PC-3 (cell line): ENCODE results near the gene RNF149. TPM values are rescaled to one million over a fixed set of nuclear protein-coding genes. Genes with fewer than 3 reads are reported as not detected.

ENCODE experiments used
- ATAC-seq: fragments of 200-7000 bp; cut with Tn5 transposase; 2 replicates; pipeline ENCODE4 v1.9.1; 2020; ENCODE audit warnings: mild to moderate bottlenecking, moderate library complexity
- BruUV-seq: library from RNA; stranded (reverse); fragments of 400-500 nt; replicated peaks from 2 replicates; lab custom pipeline; 2021; lab: Mats Ljungman, UMichigan
- CTCF ChIA-PET: fragments of 300-600 bp; sonication (Branson Sonifier 250); formaldehyde crosslinking; loops from one replicate; lab custom pipeline; 2022; ENCODE audit warnings: antibody characterized with exemption; lab: Charles Lee
- POLR2A ChIA-PET: fragments of 300-600 bp; sonication (Branson Sonifier 250); formaldehyde crosslinking; loops from one replicate; lab custom pipeline; 2022; ENCODE audit warnings: antibody characterized with exemption; ENCODE audit not compliant: unreplicated experiment; lab: Charles Lee
- DNase-seq: peaks from one replicate; pipeline ENCODE4 v3.0.0-alpha.2; 2015
- H2AFZ ChIP-seq: fragments of 300-600 bp; sonication (generic); 2 replicates; pipeline ENCODE4 v1.6.0; 2016; ENCODE audit warnings: antibody characterized with exemption, low read length
- H3F3A ChIP-seq: fragments of 300-600 bp; sonication (generic); one replicate; pipeline ENCODE4 v1.6.0; 2017; ENCODE audit warnings: antibody characterized with exemption, low read length, control low read depth, mild to moderate bottlenecking; ENCODE audit not compliant: unreplicated experiment
- H3K27ac ChIP-seq: fragments of 300-600 bp; sonication (generic); 2 replicates; pipeline ENCODE4 v1.5.1; 2016; ENCODE audit warnings: mild to moderate bottlenecking, low read length
- H3K27me3 ChIP-seq: fragments of 300-600 bp; sonication (generic); 2 replicates; pipeline ENCODE4 v1.6.1; 2016; ENCODE audit warnings: low read length, mixed read lengths
- H3K36me3 ChIP-seq: fragments of 300-600 bp; sonication (generic); 2 replicates; pipeline ENCODE4 v1.6.1; 2016; ENCODE audit warnings: low read depth, mixed run types, low read length, mixed read lengths
- H3K4me1 ChIP-seq: fragments of 300-600 bp; sonication (generic); 2 replicates; pipeline ENCODE4 v1.5.1; 2016; ENCODE audit warnings: low read length; ENCODE audit not compliant: insufficient read depth
- H3K4me2 ChIP-seq: fragments of 300-600 bp; sonication (generic); 2 replicates; pipeline ENCODE4 v1.6.0; 2016; ENCODE audit warnings: low read length
- H3K4me3 ChIP-seq: fragments of 300-600 bp; sonication (generic); 2 replicates; pipeline ENCODE4 v1.5.1; 2016; ENCODE audit warnings: mild to moderate bottlenecking, low read length, mixed read lengths
- H3K79me2 ChIP-seq: fragments of 300-600 bp; sonication (generic); 2 replicates; pipeline ENCODE4 v1.6.1; 2017; ENCODE audit warnings: low read length, mixed read lengths
- H3K9ac ChIP-seq: fragments of 300-600 bp; sonication (generic); 2 replicates; pipeline ENCODE4 v1.6.0; 2016; ENCODE audit warnings: mild to moderate bottlenecking, low read length
- H3K9me2 ChIP-seq: fragments of 300-600 bp; sonication (generic); replicated peaks from 2 replicates; pipeline ENCODE4 v1.6.1; 2016; ENCODE audit warnings: mixed run types, low read length, mixed read lengths
- H3K9me3 ChIP-seq: fragments of 300-600 bp; sonication (generic); 2 replicates; pipeline ENCODE4 v1.6.1; 2016; ENCODE audit warnings: low read length, mixed read lengths
- H4K20me1 ChIP-seq: fragments of 300-600 bp; sonication (generic); 2 replicates; pipeline ENCODE4 v1.6.1; 2016; ENCODE audit warnings: low read length, mixed read lengths
- EZH2 ChIP-seq: fragments of 300-600 bp; sonication (generic); IDR thresholded peaks from one replicate; pipeline ENCODE4 v1.6.1; 2017; ENCODE audit warnings: antibody characterized with exemption, mild to moderate bottlenecking, low read length; ENCODE audit not compliant: unreplicated experiment
- EZH2phosphoT487 ChIP-seq: fragments of 300-600 bp; sonication (generic); IDR thresholded peaks from 2 replicates; pipeline ENCODE4 v1.6.1; 2018; ENCODE audit warnings: mild to moderate bottlenecking, antibody characterized with exemption, low read length, borderline replicate concordance
- intact Hi-C: fragments of 100-400 bp; cut with micrococcal nuclease; formaldehyde crosslinking; loops from 2 replicates; pipeline ENCODE4 v1.9.0; 2023
- total RNA-seq: library from RNA; depleted of rRNA; stranded (reverse); fragments of >200 nt; gene quantifications from 2 replicates; pipeline ENCODE4 v1.2.3, GENCODE V29; 2014
- TF ChIP-seq, protein P1 (sequence below): fragments of 300-600 bp; sonication (generic); conservative IDR thresholded peaks from 2 replicates; pipeline ENCODE4 v1.5.1; 2017; ENCODE audit warnings: antibody characterized with exemption, low read depth, mild to moderate bottlenecking, low read length

The RNF149 gene
- total RNA-seq, 1 experiment from 2014 or later, result 47.3 TPM

DNA sequence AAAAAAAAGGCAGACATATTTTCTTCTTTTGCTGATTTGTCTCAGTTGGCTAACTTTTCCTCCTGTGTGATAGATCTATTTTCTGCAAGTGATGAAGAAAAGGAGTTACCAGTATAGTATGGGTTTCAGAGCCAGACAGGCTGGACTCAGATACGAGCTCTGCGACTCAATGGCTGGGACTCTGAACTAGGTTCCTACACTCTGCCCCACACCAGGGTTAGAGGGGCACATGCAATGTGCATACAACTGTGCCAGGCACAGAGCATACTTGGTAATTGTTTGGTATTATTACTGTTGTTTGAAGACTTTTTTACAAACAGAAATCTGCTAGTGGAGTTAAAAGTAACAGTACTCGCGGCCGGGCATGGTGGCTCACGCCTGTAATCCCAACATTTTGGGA lies 21.8 kb downstream of the RNF149 start:
- ATAC-seq, result no peak

DNA sequence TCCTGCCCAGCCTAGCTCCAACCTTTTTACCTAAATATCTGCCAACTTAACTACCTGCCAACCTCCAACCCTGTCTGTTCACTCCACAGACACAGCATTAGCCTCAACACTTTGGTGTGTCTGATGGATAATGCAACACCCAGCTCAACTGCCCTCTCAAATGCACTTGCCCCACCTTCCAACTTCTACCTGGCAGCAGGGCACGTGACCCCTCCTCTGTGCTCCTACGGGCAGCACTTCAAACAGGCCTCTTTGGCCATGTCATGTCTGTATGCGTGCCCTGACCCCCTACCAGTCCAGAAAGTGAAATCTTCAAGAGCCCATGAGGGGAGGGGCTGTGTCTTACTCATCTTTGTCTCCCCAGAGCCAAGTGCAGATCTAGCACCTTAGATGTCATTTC lies 25.5 kb downstream of the RNF149 start:
- no peaks in the 10 kb centered on the region for H3K9me3 ChIP-seq
- ATAC-seq (no peak), DNase-seq (no peak)
- peaks cover 65% of the 10 kb centered on the region for H3K36me3 ChIP-seq
- no peaks in the 10 kb centered on the region for H3K79me2 ChIP-seq
- H4K20me1 ChIP-seq, result no peaks in the 10 kb centered on the region
- no TSS peak for BruUV-seq
- no peak overlapping the region for H3K4me2 ChIP-seq
- ChIA-PET CTCF (no interaction called here), POLR2A (no interaction called here)
- no peak overlapping the region for H2AFZ ChIP-seq
- intact Hi-C loops, result no loop called here
- H3K9me2 ChIP-seq, result no peaks in the 10 kb centered on the region
- no peaks in the 10 kb centered on the region for H3K27me3 ChIP-seq
- no peak overlapping the region for H3K4me3 ChIP-seq
- H3K27ac ChIP-seq, result no peak overlapping the region
- H3K4me1 ChIP-seq, result no peaks in the 10 kb centered on the region
- H3K9ac ChIP-seq, result no peak overlapping the region
- H3F3A ChIP-seq, result no peaks in the 10 kb centered on the region
- TF ChIP-seq EZH2 (no peak), EZH2phosphoT487 (no peak)
- TF ChIP-seq, protein P1, sequence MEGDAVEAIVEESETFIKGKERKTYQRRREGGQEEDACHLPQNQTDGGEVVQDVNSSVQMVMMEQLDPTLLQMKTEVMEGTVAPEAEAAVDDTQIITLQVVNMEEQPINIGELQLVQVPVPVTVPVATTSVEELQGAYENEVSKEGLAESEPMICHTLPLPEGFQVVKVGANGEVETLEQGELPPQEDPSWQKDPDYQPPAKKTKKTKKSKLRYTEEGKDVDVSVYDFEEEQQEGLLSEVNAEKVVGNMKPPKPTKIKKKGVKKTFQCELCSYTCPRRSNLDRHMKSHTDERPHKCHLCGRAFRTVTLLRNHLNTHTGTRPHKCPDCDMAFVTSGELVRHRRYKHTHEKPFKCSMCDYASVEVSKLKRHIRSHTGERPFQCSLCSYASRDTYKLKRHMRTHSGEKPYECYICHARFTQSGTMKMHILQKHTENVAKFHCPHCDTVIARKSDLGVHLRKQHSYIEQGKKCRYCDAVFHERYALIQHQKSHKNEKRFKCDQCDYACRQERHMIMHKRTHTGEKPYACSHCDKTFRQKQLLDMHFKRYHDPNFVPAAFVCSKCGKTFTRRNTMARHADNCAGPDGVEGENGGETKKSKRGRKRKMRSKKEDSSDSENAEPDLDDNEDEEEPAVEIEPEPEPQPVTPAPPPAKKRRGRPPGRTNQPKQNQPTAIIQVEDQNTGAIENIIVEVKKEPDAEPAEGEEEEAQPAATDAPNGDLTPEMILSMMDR, result no peak

More for the DNA sequence above, 21.8 kb downstream of the RNF149 start:
- H3K9ac ChIP-seq, result no peak overlapping the region
- H3K27ac ChIP-seq, result no peak overlapping the region
- H3K4me3 ChIP-seq, result no peak overlapping the region
- peaks cover 59% of the 10 kb centered on the region for H3K36me3 ChIP-seq
- no peaks in the 10 kb centered on the region for H3K9me3 ChIP-seq
- intact Hi-C loops, result no loop called here
- TF ChIP-seq EZH2, result no peak
- TF ChIP-seq EZH2phosphoT487, result no peak
- TF ChIP-seq, protein P1, result no peak
- H3F3A ChIP-seq, result no peaks in the 10 kb centered on the region
- DNase-seq, result no peak
- ChIA-PET POLR2A (no interaction called here), CTCF (no interaction called here)
- peaks cover 3% of the 10 kb centered on the region; the same call in 1 of the 2 replicates for H4K20me1 ChIP-seq
- BruUV-seq, result no TSS peak
- no peaks in the 10 kb centered on the region for H3K9me2 ChIP-seq
- no peak overlapping the region for H2AFZ ChIP-seq
- no peaks in the 10 kb centered on the region for H3K27me3 ChIP-seq
- H3K4me2 ChIP-seq, result no peak overlapping the region
- peaks cover 4% of the 10 kb centered on the region for H3K79me2 ChIP-seq
- no peaks in the 10 kb centered on the region for H3K4me1 ChIP-seq

DNA sequence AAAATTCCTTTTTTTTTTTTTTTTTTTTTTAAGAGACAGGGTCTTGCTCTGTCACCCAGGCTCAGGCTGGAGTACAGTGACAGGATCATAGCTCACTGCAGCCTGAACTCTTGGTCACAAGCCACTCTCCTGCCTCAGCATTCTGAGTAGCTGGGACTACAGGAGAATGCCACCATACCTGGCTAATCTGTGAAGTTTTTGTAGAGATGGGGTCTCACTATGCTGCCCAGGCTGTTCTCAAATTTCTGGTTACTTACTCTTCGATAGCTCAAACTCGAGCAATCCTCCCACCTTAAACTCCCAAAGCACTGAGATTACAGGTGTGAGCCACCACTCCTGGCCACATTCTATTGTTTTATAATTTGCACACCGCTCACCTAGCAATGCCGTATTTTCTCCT lies 27.0 kb downstream of the RNF149 start:
- ChIA-PET CTCF (no interaction called here), POLR2A (no interaction called here)
- Histone ChIP-seq H3K9me3 (no peaks in the 10 kb centered on the region), H3K9ac (no peak overlapping the region), H3K27me3 (no peaks in the 10 kb centered on the region), H3K27ac (no peak overlapping the region), H2AFZ (no peak overlapping the region), H4K20me1 (no peaks in the 10 kb centered on the region), H3K36me3 (peaks cover 66% of the 10 kb centered on the region), H3K4me3 (no peak overlapping the region), H3K79me2 (peaks cover 4% of the 10 kb centered on the region), H3K9me2 (no peaks in the 10 kb centered on the region), H3K4me1 (peaks cover 8% of the 10 kb centered on the region; the same call in 1 of the 2 replicates), H3K4me2 (no peak overlapping the region), H3F3A (no peaks in the 10 kb centered on the region)
- intact Hi-C loops, result no loop called here
- TF ChIP-seq EZH2 (no peak), EZH2phosphoT487 (no peak)
- TF ChIP-seq, protein P1, result no peak
- ATAC-seq (no peak), DNase-seq (no peak)
- BruUV-seq, result no TSS peak
